GM12891 (cell line): ENCODE results near the gene UCP3.

Source experiments
- DNase-seq: peaks from one replicate; pipeline ENCODE4 v3.0.0; 2011; ENCODE audit warnings: low spot score; ENCODE audit not compliant: insufficient read length
- FAIRE-seq: peaks from 2 replicates; lab custom pipeline; 2011; peaks lifted over from hg19 to GRCh38; lab: Jason Lieb, UNC
- PAX5 ChIP-seq: IDR thresholded peaks from 2 replicates; pipeline ENCODE4 v1.6.1; 2011; ENCODE audit warnings: low read length, moderate library complexity, mild to moderate bottlenecking; ENCODE audit not compliant: insufficient read depth, severe bottlenecking
- POLR2A ChIP-seq: IDR thresholded peaks from 2 replicates; pipeline ENCODE4 v1.6.1; 2011; ENCODE audit warnings: low read depth, low read length, control low read depth
- POLR2AphosphoS5 ChIP-seq: IDR thresholded peaks from 2 replicates; pipeline ENCODE4 v1.6.1; 2011; ENCODE audit warnings: low read depth, low read length, control low read depth
- POU2F2 ChIP-seq: IDR thresholded peaks from 2 replicates; pipeline ENCODE4 v1.6.1; 2011; ENCODE audit warnings: low read depth, mild to moderate bottlenecking, control low read depth, low read length, moderate library complexity
- SPI1 ChIP-seq: IDR thresholded peaks from 2 replicates; pipeline ENCODE4 v1.6.1; 2011; ENCODE audit warnings: low read depth, low read length, control low read depth
- TAF1 ChIP-seq: IDR thresholded peaks from 2 replicates; pipeline ENCODE4 v1.6.1; 2011; ENCODE audit warnings: low read depth, low read length, control low read depth

UCP3 gene

DNA sequence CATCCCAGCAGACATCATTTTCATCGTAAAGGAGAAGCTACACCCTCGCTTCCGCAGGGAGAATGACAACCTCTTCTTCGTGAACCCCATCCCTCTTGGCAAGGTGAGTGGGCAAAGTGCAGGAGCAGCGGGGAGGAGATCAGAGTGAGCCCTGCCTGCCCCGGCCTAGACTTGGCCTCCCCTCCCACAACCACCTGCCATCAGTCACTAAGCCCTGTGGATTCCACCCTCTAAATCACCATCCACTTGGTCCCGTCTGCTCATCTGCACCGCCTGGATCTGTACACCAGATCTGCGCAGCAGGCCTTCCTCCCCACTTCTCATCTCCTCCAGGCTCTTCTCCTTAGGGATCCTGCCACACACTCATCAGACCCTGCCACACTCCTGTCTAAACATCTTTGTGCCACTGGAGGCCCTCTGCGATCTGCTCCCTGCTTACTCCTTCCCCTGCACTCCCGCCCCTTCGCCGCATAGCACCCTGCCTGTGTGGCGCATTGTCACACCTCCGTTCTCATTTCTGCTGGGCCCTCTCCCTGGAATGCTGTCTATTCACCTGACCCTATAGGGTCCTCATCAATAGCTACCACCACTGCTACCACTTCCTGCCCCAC lies 40.4 kb downstream of the UCP3 start:
- no peak for FAIRE-seq
- TF ChIP-seq PAX5, result no peak
- no peak for TF ChIP-seq POU2F2
- no peak for TF ChIP-seq POLR2A
- TF ChIP-seq TAF1, result no peak
- TF ChIP-seq SPI1, result no peak
- no peak for TF ChIP-seq POLR2AphosphoS5
- DNase-seq, result no peak

DNA sequence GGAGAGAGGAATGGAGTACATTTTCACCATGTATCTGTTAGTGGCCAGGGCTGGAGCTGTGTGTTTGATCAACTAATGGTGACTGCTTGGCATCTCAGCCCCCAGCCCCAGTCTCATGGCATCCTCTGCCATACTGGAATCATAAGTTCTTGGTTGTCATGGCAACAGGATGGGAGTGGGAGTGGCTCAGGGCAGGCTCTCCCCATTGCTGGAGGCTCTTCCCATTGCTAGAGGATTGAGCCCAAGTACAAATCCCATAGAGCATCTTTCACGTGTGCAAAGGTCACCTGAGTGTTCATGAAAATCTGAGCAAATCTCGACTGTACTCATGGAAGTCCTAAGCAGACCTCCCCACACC lies 43.1 kb downstream of the UCP3 start:
- DNase-seq (no peak), FAIRE-seq (no peak)
- TF ChIP-seq POLR2A (no peak), POLR2AphosphoS5 (no peak), SPI1 (no peak), TAF1 (no peak), PAX5 (no peak), POU2F2 (no peak)

DNA sequence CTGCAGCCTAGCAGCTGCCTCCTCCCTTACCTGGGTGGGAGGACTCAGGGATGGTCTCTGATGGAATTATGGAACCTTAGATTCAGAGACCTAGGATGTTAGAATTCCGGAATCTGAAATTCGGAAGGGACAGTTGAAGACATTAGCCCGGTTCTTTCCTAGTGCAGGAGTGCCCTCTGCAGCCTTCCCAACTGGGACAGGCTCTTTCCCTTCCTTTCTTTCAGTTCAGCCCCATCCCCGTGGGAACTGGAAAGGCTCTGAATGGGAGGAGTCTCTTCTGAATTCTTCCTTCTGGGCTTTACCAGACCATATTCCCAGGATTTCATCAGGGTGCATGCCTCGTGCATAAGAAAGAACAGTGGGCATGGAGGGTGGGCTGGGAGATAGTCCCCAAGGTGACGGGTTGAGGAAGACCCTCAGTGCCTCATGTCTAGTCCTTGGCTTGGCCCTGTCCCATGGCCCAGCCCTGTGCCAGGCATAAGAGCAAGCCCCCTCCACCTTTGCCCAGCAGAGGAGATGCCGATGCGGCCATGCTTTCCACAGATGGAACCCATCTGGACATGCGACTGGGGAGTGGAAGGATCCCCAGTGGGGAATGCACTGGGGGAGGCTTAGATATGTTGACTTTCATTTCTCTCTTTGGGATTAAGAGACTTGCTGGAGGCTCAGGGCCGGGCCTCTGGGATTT lies 43.7 kb downstream of the UCP3 start:
- DNase-seq (no peak), FAIRE-seq (no peak)
- no peak for TF ChIP-seq POU2F2
- no peak for TF ChIP-seq POLR2A
- no peak for TF ChIP-seq SPI1
- TF ChIP-seq PAX5, result no peak
- TF ChIP-seq POLR2AphosphoS5, result no peak
- TF ChIP-seq TAF1, result no peak

DNA sequence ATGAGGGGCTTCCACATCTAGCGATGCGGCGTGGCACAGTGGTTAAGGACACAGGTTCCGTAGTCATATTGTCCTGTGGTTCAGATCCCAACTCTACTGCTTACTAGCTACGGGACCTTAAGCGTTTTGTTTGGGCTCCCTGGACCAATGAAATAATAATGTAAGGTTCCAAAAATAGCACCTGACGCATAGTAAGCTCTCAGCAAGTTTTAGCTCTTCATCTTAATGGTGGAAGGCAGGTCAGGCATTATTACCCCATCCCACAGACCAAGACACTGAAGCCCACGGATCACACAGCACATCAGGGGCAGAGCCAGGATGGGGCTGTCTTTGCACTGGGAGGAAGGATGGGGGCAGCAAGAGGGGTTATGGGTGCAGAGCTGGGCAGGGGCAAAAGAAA lies 45.0 kb downstream of the UCP3 start:
- peak; percentile 89 for FAIRE-seq
- no peak for DNase-seq
- TF ChIP-seq POLR2A, result no peak
- no peak for TF ChIP-seq SPI1
- TF ChIP-seq PAX5, result no peak
- no peak for TF ChIP-seq TAF1
- no peak for TF ChIP-seq POU2F2
- no peak for TF ChIP-seq POLR2AphosphoS5

DNA sequence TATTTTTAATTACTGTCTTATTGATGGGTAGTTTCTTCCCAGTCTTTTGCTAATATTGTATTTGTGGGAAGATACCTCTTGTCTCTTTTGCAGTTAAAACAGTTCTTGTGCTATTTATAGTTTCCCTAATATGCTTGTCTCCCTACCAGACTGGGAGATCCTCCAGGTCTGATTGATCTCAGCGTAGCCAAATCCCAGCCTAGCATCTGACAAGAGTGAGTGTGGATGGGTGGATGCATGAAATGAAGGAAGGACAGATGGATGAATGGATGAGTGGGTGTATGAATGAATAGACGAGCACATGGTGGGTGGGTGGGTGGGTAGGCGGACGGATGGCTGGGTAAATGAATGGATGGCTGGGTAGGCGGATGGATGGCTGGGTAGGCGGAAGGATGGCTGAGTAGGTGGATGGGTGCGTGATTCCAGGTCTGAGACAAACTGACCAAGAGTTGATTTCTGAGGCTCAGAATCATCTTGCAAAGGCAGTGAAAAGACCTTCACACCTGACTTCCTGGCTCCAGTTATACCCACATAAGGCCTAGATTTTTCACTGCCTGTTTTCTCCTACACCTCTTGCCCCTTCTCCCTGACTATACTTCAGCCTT lies 46.7 kb downstream of the UCP3 start:
- no peak for DNase-seq
- FAIRE-seq, result no peak
- no peak for TF ChIP-seq PAX5
- TF ChIP-seq SPI1, result no peak
- no peak for TF ChIP-seq TAF1
- TF ChIP-seq POLR2AphosphoS5, result no peak
- no peak for TF ChIP-seq POU2F2
- TF ChIP-seq POLR2A, result no peak

DNA sequence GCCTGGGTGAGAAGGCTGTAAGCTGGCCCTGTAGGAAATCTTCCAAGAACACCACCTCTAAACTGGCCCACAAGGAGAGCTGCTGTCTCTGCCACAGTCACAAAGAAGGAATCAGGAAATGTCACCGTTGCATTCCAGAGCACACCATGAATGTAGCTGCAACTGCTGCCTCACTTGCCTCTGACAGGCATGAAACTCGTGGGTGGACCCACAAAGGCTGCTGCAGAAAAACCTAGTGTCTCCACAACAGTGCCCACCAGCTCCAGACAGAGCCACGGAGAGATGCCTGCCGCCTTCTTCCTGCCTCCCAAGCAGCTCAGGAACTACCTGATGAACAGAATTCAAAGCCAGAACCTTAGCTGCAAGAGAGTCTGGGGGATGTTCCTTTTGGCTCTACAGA lies 47.6 kb downstream of the UCP3 start:
- FAIRE-seq (no peak), DNase-seq (no peak)
- TF ChIP-seq POLR2A (no peak), TAF1 (no peak), SPI1 (no peak), POU2F2 (no peak), POLR2AphosphoS5 (no peak), PAX5 (no peak)

DNA sequence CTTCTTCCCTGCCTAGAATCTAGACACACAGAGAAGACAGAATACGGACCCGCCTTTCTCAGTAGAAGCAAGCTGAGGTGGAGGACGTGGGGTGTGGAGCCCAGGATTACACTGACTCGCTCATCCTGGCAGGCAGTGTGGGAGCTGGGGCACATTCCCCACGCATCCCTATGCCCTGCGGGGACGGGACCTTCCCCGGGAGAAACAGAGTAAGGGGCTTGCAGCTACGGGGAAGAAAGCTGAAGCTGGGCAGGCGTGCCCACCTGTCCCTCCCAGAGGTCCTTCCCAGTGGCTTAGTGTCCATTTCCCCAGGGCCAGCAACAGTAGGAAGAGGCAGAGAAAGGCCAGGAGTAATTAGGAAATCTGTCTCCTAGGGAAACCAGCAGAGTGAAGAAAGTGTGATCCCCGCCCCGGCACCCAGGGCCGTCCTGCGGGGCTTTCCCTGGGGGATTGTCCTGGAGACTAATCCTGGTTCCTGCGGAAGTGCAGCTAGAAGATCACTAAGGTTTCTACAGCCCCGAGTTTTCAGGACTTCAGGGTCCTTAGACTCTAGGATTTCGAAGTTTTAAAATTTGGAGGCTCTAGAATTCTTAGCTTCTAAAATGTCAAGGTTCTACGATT lies 50.3 kb downstream of the UCP3 start:
- DNase-seq (no peak), FAIRE-seq (no peak)
- TF ChIP-seq SPI1 (no peak), PAX5 (no peak), TAF1 (no peak), POU2F2 (no peak), POLR2A (no peak), POLR2AphosphoS5 (no peak)

DNA sequence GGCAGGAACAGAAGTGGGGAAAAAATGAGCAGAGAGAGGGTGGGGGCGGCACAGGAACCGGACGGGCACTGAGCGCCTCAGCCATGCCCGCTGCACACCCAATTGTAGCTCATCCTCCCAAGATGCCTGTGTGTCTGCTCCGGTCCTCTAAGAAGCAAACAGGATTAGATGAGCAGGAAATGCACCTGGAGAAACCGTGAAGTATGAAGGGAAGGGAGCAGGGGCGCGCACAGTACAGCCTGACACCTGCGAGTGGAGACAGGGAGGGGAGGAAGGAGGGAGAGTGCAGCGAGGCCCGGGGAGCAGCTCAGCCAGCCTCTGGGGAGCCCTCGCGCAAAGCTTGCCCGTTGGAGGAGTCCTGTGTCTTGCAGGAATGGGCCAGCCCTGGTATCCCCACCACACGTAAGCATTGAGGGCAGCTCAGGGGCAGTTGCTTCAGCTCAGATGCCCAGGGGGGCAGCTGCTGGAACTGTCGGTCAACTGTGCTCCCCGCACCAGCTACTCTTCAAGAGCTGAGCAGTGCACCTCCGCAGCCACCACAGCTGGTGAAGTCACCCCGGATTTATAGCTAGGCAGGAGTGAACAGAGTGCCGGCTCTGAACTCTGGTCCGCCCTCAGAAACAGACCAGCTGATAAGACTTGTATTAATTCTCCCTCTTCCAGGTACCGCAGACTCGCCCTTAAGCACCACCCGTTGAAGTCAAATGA lies 51.1 kb downstream of the UCP3 start:
- FAIRE-seq, result no peak
- TF ChIP-seq POLR2A (no peak), PAX5 (no peak), POU2F2 (no peak), SPI1 (no peak), POLR2AphosphoS5 (no peak), TAF1 (no peak)
- DNase-seq, result no peak

DNA sequence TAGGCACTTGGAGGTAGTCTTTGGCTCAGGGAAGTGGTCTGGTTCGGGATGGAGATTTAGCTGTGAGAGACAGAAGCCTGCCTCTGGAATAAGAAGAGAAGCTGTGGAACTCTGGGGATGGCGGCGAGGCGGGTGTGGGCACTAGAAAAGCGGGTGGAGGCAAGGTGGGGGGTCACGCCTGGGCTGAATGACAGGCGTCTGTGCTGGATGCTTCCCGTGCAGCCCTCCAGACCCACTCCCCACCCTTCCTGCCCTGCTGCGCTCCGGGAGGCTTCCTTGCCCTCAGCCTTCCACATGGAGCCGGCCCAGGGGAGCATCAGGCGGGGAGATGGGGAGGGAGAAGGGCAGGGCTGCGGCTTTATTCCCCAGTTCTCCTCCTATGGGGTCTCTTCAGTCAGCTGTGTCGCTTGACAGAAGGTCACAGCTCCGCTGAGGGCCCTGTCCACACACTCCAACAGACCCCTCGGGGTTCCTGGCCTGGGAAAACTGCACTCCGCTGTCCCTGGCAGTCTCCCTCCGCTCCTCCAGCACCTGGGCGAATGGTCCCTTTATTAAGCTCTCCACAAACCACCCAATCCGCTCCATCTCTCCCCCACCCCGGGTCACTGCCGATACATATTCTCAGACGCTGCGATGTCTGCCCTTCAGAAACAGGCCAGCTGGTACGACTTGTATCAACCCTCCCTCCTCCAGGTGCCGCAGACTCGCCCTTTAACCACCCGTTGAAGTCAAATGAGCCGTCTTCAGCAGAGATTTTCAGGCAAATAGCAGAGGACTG lies 51.8 kb downstream of the UCP3 start:
- FAIRE-seq, result peak; percentile 20
- TF ChIP-seq TAF1 (no peak), POU2F2 (no peak), POLR2A (no peak), PAX5 (no peak), POLR2AphosphoS5 (no peak), SPI1 (no peak)
- DNase-seq, result no peak
